H9 (cell line): ENCODE measurements around the gene CAB39. TPM values are rescaled to one million over a fixed set of nuclear protein-coding genes. Genes with fewer than 3 reads are reported as not detected.

Source experiments
- DNase-seq: peaks from one replicate; pipeline ENCODE4 v3.0.0-alpha.2; 2017
- H2AFZ ChIP-seq: one replicate; pipeline ENCODE4 v1.6.1; 2013; ENCODE audit warnings: mild to moderate bottlenecking, low read length, control low read depth, moderate library complexity
- H2AK5ac ChIP-seq: 2 replicates; pipeline ENCODE4 v1.6.1; 2013; ENCODE audit warnings: low read length, control low read depth, mixed read lengths; ENCODE audit not compliant: insufficient read length
- H2BK120ac ChIP-seq: one replicate; pipeline ENCODE4 v1.6.1; 2013; ENCODE audit warnings: low read depth, mild to moderate bottlenecking, low read length, control low read depth, inconsistent platforms; ENCODE audit not compliant: poor library complexity, severe bottlenecking
- H2BK12ac ChIP-seq: 2 replicates; pipeline ENCODE4 v1.6.1; 2013; ENCODE audit warnings: low read length, control low read depth, mixed read lengths, low read depth; ENCODE audit not compliant: insufficient read length
- H2BK15ac ChIP-seq: 2 replicates; pipeline ENCODE4 v1.6.1; 2013; ENCODE audit warnings: low read depth, low read length, control low read depth
- H2BK20ac ChIP-seq: one replicate; pipeline ENCODE4 v1.6.1; 2013; ENCODE audit warnings: low read depth, mild to moderate bottlenecking, low read length, control low read depth, inconsistent platforms; ENCODE audit not compliant: poor library complexity, severe bottlenecking
- H2BK5ac ChIP-seq: 2 replicates; pipeline ENCODE4 v1.6.1; 2013; ENCODE audit warnings: low read length, control low read depth, mixed read lengths; ENCODE audit not compliant: insufficient read length
- H3K14ac ChIP-seq: 2 replicates; pipeline ENCODE4 v1.6.1; 2013; ENCODE audit warnings: low read length, control low read depth; ENCODE audit not compliant: insufficient read depth
- H3K18ac ChIP-seq: 2 replicates; pipeline ENCODE4 v1.6.1; 2013; ENCODE audit warnings: low read depth, mild to moderate bottlenecking, mixed read lengths, low read length, control low read depth; ENCODE audit not compliant: insufficient read length
- H3K23ac ChIP-seq: 2 replicates; pipeline ENCODE4 v1.6.1; 2013; ENCODE audit warnings: low read length, control low read depth, mixed read lengths, low read depth; ENCODE audit not compliant: insufficient read length
- H3K23me2 ChIP-seq: 2 replicates; pipeline ENCODE4 v1.6.1; 2013; ENCODE audit warnings: low read depth, mild to moderate bottlenecking, mixed read lengths, low read length, control low read depth; ENCODE audit not compliant: insufficient read length, poor library complexity, severe bottlenecking
- H3K27ac ChIP-seq: 2 replicates; pipeline ENCODE4 v1.5.1; 2013; ENCODE audit warnings: low read length, control low read depth, mixed read lengths, low read depth; ENCODE audit not compliant: insufficient read length
- H3K27me3 ChIP-seq: 2 replicates; pipeline ENCODE4 v1.6.1; 2013; ENCODE audit warnings: low read length, control low read depth, inconsistent platforms; ENCODE audit not compliant: insufficient read depth
- H3K4ac ChIP-seq: 2 replicates; pipeline ENCODE4 v1.6.1; 2013; ENCODE audit warnings: low read depth, mild to moderate bottlenecking, control low read depth, inconsistent platforms, low read length, moderate library complexity
- H3K4me1 ChIP-seq: 2 replicates; pipeline ENCODE4 v1.6.1; 2013; ENCODE audit warnings: low read length, control low read depth, inconsistent platforms; ENCODE audit not compliant: insufficient read depth
- H3K4me2 ChIP-seq: 2 replicates; pipeline ENCODE4 v1.6.1; 2013; ENCODE audit warnings: low read length, control low read depth, mixed read lengths; ENCODE audit not compliant: insufficient read length, insufficient read depth
- H3K56ac ChIP-seq: 2 replicates; pipeline ENCODE4 v1.6.1; 2013; ENCODE audit warnings: low read depth, mild to moderate bottlenecking, mixed read lengths, low read length, control low read depth; ENCODE audit not compliant: insufficient read length
- H3K79me1 ChIP-seq: 2 replicates; pipeline ENCODE4 v1.6.1; 2013; ENCODE audit warnings: low read depth, mild to moderate bottlenecking, moderate library complexity, low read length, control low read depth, inconsistent platforms; ENCODE audit not compliant: insufficient read depth, poor library complexity, severe bottlenecking
- H3K79me2 ChIP-seq: 2 replicates; pipeline ENCODE4 v1.6.1; 2013; ENCODE audit warnings: low read length, control low read depth, inconsistent platforms; ENCODE audit not compliant: insufficient read depth
- H3K9ac ChIP-seq: 2 replicates; pipeline ENCODE4 v1.6.1; 2013; ENCODE audit warnings: low read length, control low read depth, mixed read lengths; ENCODE audit not compliant: insufficient read length; ENCODE audit errors: extremely low read depth
- H3K9me3 ChIP-seq: one replicate; pipeline ENCODE4 v1.6.1; 2013; ENCODE audit warnings: low read depth, low read length, inconsistent platforms; ENCODE audit not compliant: control insufficient read depth
- H3T11ph ChIP-seq: one replicate; pipeline ENCODE4 v1.6.1; 2013; ENCODE audit warnings: mild to moderate bottlenecking, low read length, control low read depth, inconsistent platforms
- H4K20me1 ChIP-seq: one replicate; pipeline ENCODE4 v1.6.1; 2013; ENCODE audit not compliant: control insufficient read depth, insufficient read length, insufficient read depth
- H4K5ac ChIP-seq: 2 replicates; pipeline ENCODE4 v1.6.1; 2013; ENCODE audit warnings: low read depth, mild to moderate bottlenecking, mixed read lengths, low read length, control low read depth; ENCODE audit not compliant: insufficient read length
- H4K8ac ChIP-seq: replicated peaks from 2 replicates; pipeline ENCODE4 v1.6.1; 2013; ENCODE audit warnings: low read length, control low read depth, mixed read lengths, low read depth; ENCODE audit not compliant: insufficient read length
- H4K91ac ChIP-seq: 2 replicates; pipeline ENCODE4 v1.6.1; 2013; ENCODE audit warnings: low read depth, mild to moderate bottlenecking, moderate library complexity, mixed read lengths, low read length, control low read depth; ENCODE audit not compliant: insufficient read length
- H3K27ac Mint-ChIP-seq, 3 experiments: 2 replicates in 2 of 3; 3 replicates in 1 of 3; pipeline ENCODE4 v1.8.0; 2020 to 2021; ENCODE audit warnings: mixed read lengths in 3 of 3, mild to moderate bottlenecking in 1 of 3, moderate library complexity in 1 of 3
- H3K27me3 Mint-ChIP-seq: 2 replicates; pipeline ENCODE4 v1.8.0; 2021; ENCODE audit warnings: low read depth, mild to moderate bottlenecking, moderate library complexity, mixed read lengths
- H3K36me3 Mint-ChIP-seq, 3 experiments: 2 replicates in 2 of 3; 3 replicates in 1 of 3; pipeline ENCODE4 v1.8.0; 2020 to 2021; ENCODE audit warnings: low read depth in 3 of 3, mixed read lengths in 3 of 3; ENCODE audit not compliant: insufficient read depth in 1 of 3
- H3K4me1 Mint-ChIP-seq, 2 experiments: 2 replicates each; pipeline ENCODE4 v1.8.0; 2020; ENCODE audit warnings: mixed read lengths in 2 of 2
- H3K4me3 Mint-ChIP-seq, 2 experiments: 2 replicates in 1 of 2; 3 replicates in 1 of 2; pipeline ENCODE4 v1.8.0; 2020 to 2021; ENCODE audit warnings: mild to moderate bottlenecking in 2 of 2, mixed read lengths in 2 of 2, moderate library complexity in 1 of 2
- H3K9me3 Mint-ChIP-seq, 2 experiments: 2 replicates in 1 of 2; 3 replicates in 1 of 2; pipeline ENCODE4 v1.8.0; 2020; ENCODE audit warnings: mild to moderate bottlenecking in 2 of 2, mixed read lengths in 2 of 2, moderate library complexity in 1 of 2
- WGBS: extraction: QIAGEN DNeasy Blood & Tissue Kit; methylation state at CpG from one replicate; pipeline ENCODE4 v1.1.7; 2013; ENCODE audit warnings: missing lambda C conversion rate, low lambda C conversion rate, mixed read lengths; ENCODE audit not compliant: insufficient read length; ENCODE audit errors: extremely low coverage; 5-methylcytosine and 5-hydroxymethylcytosine counted together
- total RNA-seq: library from RNA; stranded (reverse); gene quantifications from 2 replicates; pipeline ENCODE4 v1.2.1, GENCODE V29; 2021
- TF ChIP-seq, protein P1 (sequence below): fragments of 200-600 bp; sonication (generic); conservative IDR thresholded peaks from 3 replicates; pipeline ENCODE4 v1.8.0; 2021; ENCODE audit warnings: antibody characterized with exemption, mild to moderate bottlenecking

Gene CAB39
- total RNA-seq, 1 experiment from 2014 or later = 42.7 TPM

DNA sequence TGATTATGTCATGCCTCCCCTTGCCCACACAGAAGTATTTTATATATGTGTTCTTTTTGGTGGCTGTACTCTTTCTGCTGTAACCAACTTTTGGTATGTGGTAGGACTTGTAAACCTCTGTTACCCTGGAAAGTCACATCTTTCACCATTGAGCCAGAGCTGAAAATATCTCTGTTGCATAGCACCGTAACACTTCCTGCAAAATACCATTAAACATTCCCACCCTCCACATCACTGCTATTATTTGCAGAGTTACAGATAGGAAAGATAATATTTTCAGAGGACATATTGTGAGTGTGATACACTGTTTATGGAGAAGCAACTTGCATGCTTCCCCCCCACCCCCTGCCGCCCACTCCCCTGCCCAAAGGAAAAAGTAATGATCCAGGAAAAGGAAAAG is 44.8 kb downstream of the CAB39 start:
- Histone ChIP-seq H2AFZ (no peak overlapping the region), H3K4me1 (peaks cover 2% of the 10 kb centered on the region; the same call in 1 of the 2 replicates), H4K20me1 (no peaks in the 10 kb centered on the region), H3K79me1 (peaks cover 2% of the 10 kb centered on the region), H2BK20ac (no peak overlapping the region), H3K56ac (no peak overlapping the region), H2BK15ac (no peak overlapping the region), H4K5ac (no peak overlapping the region), H3K23me2 (no peaks in the 10 kb centered on the region), H2BK120ac (no peak overlapping the region), H3K4ac (no peak overlapping the region), H4K91ac (no peak overlapping the region), H3K9ac (no peak overlapping the region), H3K79me2 (peaks cover 7% of the 10 kb centered on the region; the same call in 1 of the 2 replicates), H3K23ac (no peak overlapping the region), H3K27ac (no peak overlapping the region), H4K8ac (no peak overlapping the region), H3K18ac (no peak overlapping the region), H2BK12ac (no peak overlapping the region), H2BK5ac (no peak overlapping the region), H3T11ph (no peak overlapping the region), H2AK5ac (no peak overlapping the region), H3K4me2 (no peak overlapping the region), H3K9me3 (no peaks in the 10 kb centered on the region), H3K14ac (no peak overlapping the region), H3K27me3 (no peaks in the 10 kb centered on the region)
- WGBS = no CpG with 5 or more reads among the region's 2 CpGs
- Mint-ChIP-seq H3K4me3 (no peak overlapping the region), H3K36me3 (peaks cover 7 to 11% (median 11%) of the 10 kb centered on the region in 3 experiments; a peak in 5 of 7 replicates), H3K27ac (peak overlapping the region in 1 of 3 experiments; percentile 64; a peak in 1 of 7 replicates), H3K4me1 (peaks cover 34 to 36% of the 10 kb centered on the region in 2 experiments), H3K27me3 (no peaks in the 10 kb centered on the region), H3K9me3 (no peaks in the 10 kb centered on the region; a peak in 1 of 5 replicates)
- DNase-seq = no peak
- TF ChIP-seq, protein P1, sequence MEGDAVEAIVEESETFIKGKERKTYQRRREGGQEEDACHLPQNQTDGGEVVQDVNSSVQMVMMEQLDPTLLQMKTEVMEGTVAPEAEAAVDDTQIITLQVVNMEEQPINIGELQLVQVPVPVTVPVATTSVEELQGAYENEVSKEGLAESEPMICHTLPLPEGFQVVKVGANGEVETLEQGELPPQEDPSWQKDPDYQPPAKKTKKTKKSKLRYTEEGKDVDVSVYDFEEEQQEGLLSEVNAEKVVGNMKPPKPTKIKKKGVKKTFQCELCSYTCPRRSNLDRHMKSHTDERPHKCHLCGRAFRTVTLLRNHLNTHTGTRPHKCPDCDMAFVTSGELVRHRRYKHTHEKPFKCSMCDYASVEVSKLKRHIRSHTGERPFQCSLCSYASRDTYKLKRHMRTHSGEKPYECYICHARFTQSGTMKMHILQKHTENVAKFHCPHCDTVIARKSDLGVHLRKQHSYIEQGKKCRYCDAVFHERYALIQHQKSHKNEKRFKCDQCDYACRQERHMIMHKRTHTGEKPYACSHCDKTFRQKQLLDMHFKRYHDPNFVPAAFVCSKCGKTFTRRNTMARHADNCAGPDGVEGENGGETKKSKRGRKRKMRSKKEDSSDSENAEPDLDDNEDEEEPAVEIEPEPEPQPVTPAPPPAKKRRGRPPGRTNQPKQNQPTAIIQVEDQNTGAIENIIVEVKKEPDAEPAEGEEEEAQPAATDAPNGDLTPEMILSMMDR = no peak
